ENCODE results near the gene IQCE.

The IQCE gene

GRCh38 chr7:2633538-2634266, 74.9 kb downstream of the IQCE start:
- DNase-seq (ENCODE audit: low read depth) = peak; percentile 21

- DNase-seq (ENCODE audit: low read depth) = no peak
Observed at GRCh38 chr7:2634267-2635145, 75.7 kb downstream of the IQCE start.

- DNase-seq (ENCODE audit: low read depth) = no peak
Observed at GRCh38 chr7:2635148-2635668, 76.4 kb downstream of the IQCE start.

- no peak for DNase-seq (ENCODE audit: low read depth)
Observed at GRCh38 chr7:2635810-2636701, 77.3 kb downstream of the IQCE start.

- DNase-seq (ENCODE audit: low read depth) = no peak
Observed at GRCh38 chr7:2637066-2637471, 78.3 kb downstream of the IQCE start.

- no peak for DNase-seq (ENCODE audit: low read depth)
Observed at GRCh38 chr7:2637505-2638223, 78.9 kb downstream of the IQCE start.

GRCh38 chr7:2638224-2638991, 79.6 kb downstream of the IQCE start:
- no peak for DNase-seq (ENCODE audit: low read depth)

GRCh38 chr7:2639181-2639681, 80.5 kb downstream of the IQCE start:
- DNase-seq (ENCODE audit: low read depth) = no peak

GRCh38 chr7:2639695-2640481, 81.1 kb downstream of the IQCE start:
- no peak for DNase-seq (ENCODE audit: low read depth)

- DNase-seq (ENCODE audit: low read depth) = no peak
Observed at GRCh38 chr7:2640482-2640830, 81.7 kb downstream of the IQCE start.

GRCh38 chr7:2640846-2641316, 82.1 kb downstream of the IQCE start:
- no peak for DNase-seq (ENCODE audit: low read depth)

GRCh38 chr7:2641406-2642393, 82.9 kb downstream of the IQCE start:
- no peak for DNase-seq (ENCODE audit: low read depth)

- DNase-seq (ENCODE audit: low read depth) = no peak
Observed at GRCh38 chr7:2643386-2644219, 84.8 kb downstream of the IQCE start.

GRCh38 chr7:2644220-2644561, 85.4 kb downstream of the IQCE start:
- DNase-seq (ENCODE audit: low read depth) = no peak

GRCh38 chr7:2644562-2645273, 85.9 kb downstream of the IQCE start:
- no peak for DNase-seq (ENCODE audit: low read depth)

- no peak for DNase-seq (ENCODE audit: low read depth)
Observed at GRCh38 chr7:2645274-2645868, 86.6 kb downstream of the IQCE start.

- no peak for DNase-seq (ENCODE audit: low read depth)
Observed at GRCh38 chr7:2646336-2646679, 87.5 kb downstream of the IQCE start.

All from activated T-helper 9 cell treated with anti-CD3 and anti-CD28 coated beads, Interleukin-2, amount 50 U/mL, for 16 hours (primary cell).